GM12891 (cell line): ENCODE measurements around the gene HBZ.
"Not testable (repeated sequence)": the region's sequence is repeated elsewhere in the genome, so short reads cannot be mapped to it uniquely, and the experiment has no call there.

Experiments used
- DNase-seq: peaks from one replicate; pipeline ENCODE4 v3.0.0; 2011; ENCODE audit warnings: low spot score; ENCODE audit not compliant: insufficient read length
- FAIRE-seq: peaks from 2 replicates; lab custom pipeline; 2011; peaks lifted over from hg19 to GRCh38; lab: Jason Lieb, UNC
- PAX5 ChIP-seq: IDR thresholded peaks from 2 replicates; pipeline ENCODE4 v1.6.1; 2011; ENCODE audit warnings: low read length, moderate library complexity, mild to moderate bottlenecking; ENCODE audit not compliant: insufficient read depth, severe bottlenecking
- POLR2A ChIP-seq: IDR thresholded peaks from 2 replicates; pipeline ENCODE4 v1.6.1; 2011; ENCODE audit warnings: low read depth, low read length, control low read depth
- POLR2AphosphoS5 ChIP-seq: IDR thresholded peaks from 2 replicates; pipeline ENCODE4 v1.6.1; 2011; ENCODE audit warnings: low read depth, low read length, control low read depth
- POU2F2 ChIP-seq: IDR thresholded peaks from 2 replicates; pipeline ENCODE4 v1.6.1; 2011; ENCODE audit warnings: low read depth, mild to moderate bottlenecking, control low read depth, low read length, moderate library complexity
- SPI1 ChIP-seq: IDR thresholded peaks from 2 replicates; pipeline ENCODE4 v1.6.1; 2011; ENCODE audit warnings: low read depth, low read length, control low read depth
- TAF1 ChIP-seq: IDR thresholded peaks from 2 replicates; pipeline ENCODE4 v1.6.1; 2011; ENCODE audit warnings: low read depth, low read length, control low read depth

The HBZ gene

GRCh38 chr16:193441-193840 lies 41.0 kb downstream of the HBZ start:
- FAIRE-seq (no peak), DNase-seq (no peak)
- no peak for TF ChIP-seq POLR2A
- no peak for TF ChIP-seq POLR2AphosphoS5
- no peak for TF ChIP-seq PAX5
- TF ChIP-seq POU2F2 = no peak
- TF ChIP-seq TAF1 = no peak
- no peak for TF ChIP-seq SPI1

GRCh38 chr16:194516-194915 lies 42.1 kb downstream of the HBZ start:
- peak; percentile 48 for FAIRE-seq
- no peak for DNase-seq
- TF ChIP-seq POLR2A (no peak), SPI1 (no peak), POLR2AphosphoS5 (no peak), TAF1 (no peak), POU2F2 (no peak), PAX5 (no peak)

GRCh38 chr16:200388-200787 lies 47.9 kb downstream of the HBZ start:
- no peak for FAIRE-seq
- no peak for DNase-seq
- TF ChIP-seq POLR2AphosphoS5 = no peak
- no peak for TF ChIP-seq POLR2A
- no peak for TF ChIP-seq PAX5
- TF ChIP-seq TAF1 = no peak
- no peak for TF ChIP-seq POU2F2
- TF ChIP-seq SPI1 = no peak

GRCh38 chr16:203246-203645 lies 50.8 kb downstream of the HBZ start:
- DNase-seq = no peak
- no peak for FAIRE-seq
- TF ChIP-seq TAF1 = no peak
- TF ChIP-seq SPI1 = no peak
- no peak for TF ChIP-seq PAX5
- no peak for TF ChIP-seq POU2F2

GRCh38 chr16:204046-204445 lies 51.6 kb downstream of the HBZ start:
- not testable (repeated sequence) for DNase-seq, FAIRE-seq
